ENCODE data around the gene FAM13B.

DNA sequence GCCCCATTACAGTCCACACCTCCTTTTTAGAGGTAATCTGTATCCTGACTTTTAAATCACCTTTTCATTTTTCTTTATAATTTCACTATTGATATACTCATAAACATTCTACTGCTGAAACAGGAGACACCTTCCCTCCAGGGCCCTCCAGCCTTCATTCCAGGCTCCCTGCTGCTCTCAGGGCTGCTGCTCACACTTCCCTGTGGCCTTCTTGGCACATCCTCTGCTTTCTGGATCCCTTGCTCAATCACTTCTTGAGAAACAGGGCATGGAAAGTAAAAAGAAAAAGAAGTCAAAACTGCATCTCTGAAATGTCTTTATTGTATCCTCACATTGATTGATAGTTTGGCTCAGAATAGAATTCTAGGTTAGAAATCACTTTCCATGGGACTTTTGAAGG, 31.6 kb upstream of the FAM13B start:
- TF ChIP-seq POLR2AphosphoS5 (IDR thresholded peaks at IDR 0.05; ENCODE audit: borderline replicate concordance, low read depth, low read length), result no peak
- no peak for TF ChIP-seq EZH2 (IDR thresholded peaks at IDR 0.05)
- no peak for TF ChIP-seq FOXP2 (optimal IDR thresholded peaks at IDR 0.05; ENCODE audit: control extremely low read depth, extremely low read length, insufficient read depth)
